ENCODE measurements around the gene SNRPA1.

The SNRPA1 gene

GRCh38 chr15:101276501-101277037 is 18.5 kb downstream of the SNRPA1 start:
- DNase-seq (ENCODE audit: extremely low read depth, low read depth): no peak
- peak; percentile 32 for TF ChIP-seq CTCF (IDR thresholded peaks at IDR 0.05; ENCODE audit: low read depth, low read length)

GRCh38 chr15:101275018-101275417 is 20.0 kb downstream of the SNRPA1 start:
- TF ChIP-seq CTCF (IDR thresholded peaks at IDR 0.05; ENCODE audit: low read depth, low read length): no peak
- DNase-seq (ENCODE audit: extremely low read depth, low read depth): no peak

- no peak for DNase-seq (ENCODE audit: extremely low read depth, low read depth)
- no peak for TF ChIP-seq CTCF (IDR thresholded peaks at IDR 0.05; ENCODE audit: low read depth, low read length)
Measured at GRCh38 chr15:101273534-101273933, 21.5 kb downstream of the SNRPA1 start.

GRCh38 chr15:101272584-101272983 is 22.5 kb downstream of the SNRPA1 start:
- no peak for TF ChIP-seq CTCF (IDR thresholded peaks at IDR 0.05; ENCODE audit: low read depth, low read length)
- no peak for DNase-seq (ENCODE audit: extremely low read depth, low read depth)

- no peak for DNase-seq (ENCODE audit: extremely low read depth, low read depth)
- peak; percentile 22 for TF ChIP-seq CTCF (IDR thresholded peaks at IDR 0.05; ENCODE audit: low read depth, low read length)
Measured at GRCh38 chr15:101269479-101270223, 25.4 kb downstream of the SNRPA1 start.

GRCh38 chr15:101267320-101268104 is 27.5 kb downstream of the SNRPA1 start:
- no peak; the same call in 1 of the 2 replicates for TF ChIP-seq CTCF (IDR thresholded peaks at IDR 0.05; ENCODE audit: low read depth, low read length)
- DNase-seq (ENCODE audit: extremely low read depth, low read depth): peak; percentile 80

- no peak for DNase-seq (ENCODE audit: extremely low read depth, low read depth)
- TF ChIP-seq CTCF (IDR thresholded peaks at IDR 0.05; ENCODE audit: low read depth, low read length): no peak
Measured at GRCh38 chr15:101266787-101267186, 28.3 kb downstream of the SNRPA1 start.

Data from AG09319 (cell line).